GM15510 (cell line): ENCODE data around the gene RIC3.

Experiments
- POLR2A ChIP-seq: IDR thresholded peaks from 3 replicates; pipeline ENCODE4 v1.6.1; 2011; ENCODE audit warnings: borderline replicate concordance; ENCODE audit not compliant: insufficient read length; ENCODE audit errors: extremely low read depth

Gene RIC3

DNA sequence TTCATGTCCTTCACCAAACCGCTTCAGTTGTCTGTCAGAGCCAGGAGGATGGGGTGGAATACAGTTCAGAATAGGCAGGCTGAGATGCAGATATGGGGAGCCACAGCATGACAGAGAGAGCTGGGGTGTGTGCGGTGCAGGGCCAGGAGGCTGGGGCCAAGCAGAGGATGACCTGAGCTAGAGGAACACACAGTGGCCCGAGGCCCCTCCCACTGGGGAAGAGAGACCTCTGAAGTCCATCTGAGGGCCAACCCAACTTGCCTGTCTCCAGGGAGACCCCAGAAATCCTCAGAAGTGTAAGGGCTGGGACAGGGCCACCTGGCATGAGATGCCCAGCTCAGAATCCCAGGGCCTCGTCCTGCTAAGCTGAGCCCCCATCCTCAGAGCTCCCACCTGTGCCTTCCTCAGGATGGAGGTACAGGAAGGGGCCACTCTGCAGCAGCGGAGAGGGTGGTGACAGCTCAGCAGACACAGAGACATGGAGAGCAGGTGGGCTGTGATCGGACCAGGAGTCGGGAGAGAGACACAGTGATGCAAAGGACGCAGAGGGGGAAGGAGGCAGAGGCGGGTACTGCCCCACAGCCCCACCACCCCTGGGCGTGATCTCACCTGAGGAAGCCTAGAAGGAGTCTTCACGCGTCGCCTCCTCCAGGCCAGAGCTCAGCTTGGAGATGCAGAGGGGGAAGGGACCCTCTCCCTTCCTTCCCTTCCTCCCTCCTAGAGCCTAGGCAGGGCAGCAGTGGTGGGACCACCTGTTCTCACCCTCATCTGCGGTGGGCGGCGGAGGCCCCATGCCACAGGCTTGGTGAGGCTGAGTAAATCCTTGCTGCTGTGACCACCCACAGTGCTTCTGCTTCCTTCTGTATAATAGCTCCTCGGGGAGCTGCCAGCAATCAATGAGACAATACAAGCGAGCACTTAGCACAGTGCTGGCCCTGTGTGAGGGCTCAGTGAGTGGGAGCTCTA lies 96.9 kb downstream of the RIC3 start:
- TF ChIP-seq POLR2A, result no peak

DNA sequence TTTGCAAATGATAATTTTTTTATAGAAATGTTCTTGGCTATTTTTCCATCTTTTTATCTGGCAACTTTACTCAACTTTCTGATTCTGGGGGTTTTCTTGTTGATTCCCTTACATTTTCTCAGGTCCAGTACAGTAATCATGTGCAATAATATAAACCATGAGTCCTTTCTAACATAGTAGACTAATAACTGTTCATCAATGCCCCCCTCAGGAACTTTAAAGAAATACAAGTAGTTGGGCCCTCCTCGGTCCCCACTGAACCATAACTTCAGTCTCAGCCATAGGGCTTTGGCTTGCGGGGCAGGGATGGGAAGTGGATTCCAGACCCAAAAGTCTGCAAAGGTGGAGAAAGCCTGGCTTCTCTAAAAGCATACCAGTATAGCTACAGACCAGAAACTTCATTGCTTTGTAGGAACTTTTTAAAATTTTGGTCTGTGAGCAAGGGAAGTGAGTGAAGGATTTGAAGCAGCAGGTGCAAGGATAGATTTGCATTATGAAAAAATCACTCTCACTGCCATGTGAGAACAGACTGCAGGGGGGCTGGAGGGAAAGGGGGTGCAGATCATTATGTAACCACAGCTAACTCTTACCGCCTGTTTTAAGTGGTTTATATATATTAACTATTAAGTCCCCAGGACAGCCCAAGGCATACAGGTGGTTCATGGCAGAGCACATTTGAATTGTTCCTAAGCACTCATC lies 98.3 kb downstream of the RIC3 start:
- TF ChIP-seq POLR2A, result no peak

DNA sequence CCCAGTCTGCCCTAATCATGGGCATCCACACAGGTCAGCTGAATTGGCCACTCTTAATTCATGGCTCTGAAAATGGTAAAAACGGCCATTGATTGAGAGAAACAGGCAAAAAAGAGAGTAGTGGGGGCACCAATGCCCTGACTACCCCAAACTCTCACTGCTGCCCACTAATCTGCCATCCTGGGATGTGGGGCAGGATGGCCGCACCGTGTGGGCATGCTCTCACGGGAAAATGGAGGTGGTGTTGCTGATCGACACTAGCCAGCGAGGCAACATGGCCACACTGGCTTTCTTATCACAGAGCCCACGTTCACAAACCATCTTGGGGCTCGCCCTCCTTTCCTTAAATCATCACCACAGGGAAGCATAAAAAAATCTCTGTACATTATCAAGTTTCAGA lies 99.1 kb downstream of the RIC3 start:
- no peak for TF ChIP-seq POLR2A

DNA sequence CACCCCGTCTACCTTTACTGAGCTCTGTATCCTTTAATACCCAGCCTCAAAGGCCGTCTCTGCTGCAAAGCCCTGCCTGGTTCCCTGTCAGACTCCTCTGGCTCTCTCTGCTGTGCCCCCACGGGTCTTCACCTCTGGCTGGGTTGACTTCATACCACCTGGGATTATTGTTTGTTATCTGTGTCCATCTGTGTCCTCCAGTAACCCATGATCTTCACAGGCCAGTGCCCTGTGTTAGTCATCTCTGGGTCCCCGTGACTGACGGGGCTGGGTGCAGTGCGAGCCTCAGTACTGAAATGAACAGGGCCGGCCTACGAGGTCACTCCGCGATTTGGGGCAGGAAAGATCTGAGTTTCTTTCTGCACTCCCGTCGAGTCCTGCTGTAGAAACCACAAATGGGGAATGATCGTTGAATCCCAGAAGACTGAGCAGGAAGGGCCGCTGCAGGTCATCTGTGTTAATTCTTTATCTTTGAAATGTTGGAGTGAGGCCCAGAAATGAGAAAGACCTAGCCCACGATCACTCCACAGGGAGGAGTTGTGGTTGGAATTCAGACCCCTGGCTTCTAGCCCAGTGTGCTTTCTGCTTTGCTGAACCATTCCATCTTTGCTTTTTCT lies 100.1 kb downstream of the RIC3 start:
- TF ChIP-seq POLR2A, result no peak

DNA sequence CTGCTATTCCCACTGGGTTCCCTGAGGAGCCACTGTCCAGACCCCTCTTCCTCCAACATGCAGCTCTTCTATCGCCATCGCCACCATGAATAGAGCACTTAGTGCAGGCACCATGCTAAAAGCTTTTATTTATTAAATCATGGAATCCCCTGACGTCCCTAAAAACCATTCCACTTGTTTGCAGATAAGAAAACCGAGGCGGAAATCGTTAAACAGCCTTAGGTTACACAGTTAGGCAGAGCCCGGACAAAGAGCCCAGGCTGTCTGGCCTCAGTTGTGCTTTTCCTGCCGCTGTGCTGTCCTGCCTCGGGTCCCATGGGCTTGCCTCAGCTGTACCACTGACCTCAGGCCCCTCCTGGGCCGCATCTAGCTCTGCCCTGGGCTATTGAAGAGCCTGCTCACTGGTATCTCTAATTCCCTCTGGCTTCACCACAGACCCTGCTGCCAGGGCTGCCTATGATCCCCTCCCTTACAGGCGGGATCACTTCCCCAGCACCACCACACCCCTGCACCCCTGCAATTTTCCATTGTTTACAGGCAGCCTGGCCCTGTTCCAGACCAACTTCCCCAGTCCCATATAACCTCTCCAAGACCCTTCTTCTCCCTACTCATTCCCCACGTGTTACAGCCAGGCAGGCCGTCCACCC lies 100.8 kb downstream of the RIC3 start:
- no peak for TF ChIP-seq POLR2A

DNA sequence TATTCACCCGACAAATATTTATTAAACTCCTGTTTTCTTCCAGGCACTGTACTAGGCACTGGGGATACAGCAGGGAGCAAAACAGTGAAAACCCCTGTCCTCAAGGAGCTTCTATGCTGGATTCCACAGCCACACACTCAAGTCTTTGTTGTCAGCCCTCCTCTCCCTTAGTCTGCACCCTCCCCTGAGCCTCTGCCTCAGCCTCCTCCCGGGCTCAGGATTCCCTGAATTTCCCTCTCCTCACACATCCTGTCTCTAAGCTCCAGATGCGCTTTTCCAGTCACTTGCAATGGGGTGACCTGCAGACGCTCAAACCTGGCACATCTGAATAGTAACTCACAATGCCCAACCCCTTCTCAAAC lies 101.3 kb downstream of the RIC3 start:
- no peak for TF ChIP-seq POLR2A

DNA sequence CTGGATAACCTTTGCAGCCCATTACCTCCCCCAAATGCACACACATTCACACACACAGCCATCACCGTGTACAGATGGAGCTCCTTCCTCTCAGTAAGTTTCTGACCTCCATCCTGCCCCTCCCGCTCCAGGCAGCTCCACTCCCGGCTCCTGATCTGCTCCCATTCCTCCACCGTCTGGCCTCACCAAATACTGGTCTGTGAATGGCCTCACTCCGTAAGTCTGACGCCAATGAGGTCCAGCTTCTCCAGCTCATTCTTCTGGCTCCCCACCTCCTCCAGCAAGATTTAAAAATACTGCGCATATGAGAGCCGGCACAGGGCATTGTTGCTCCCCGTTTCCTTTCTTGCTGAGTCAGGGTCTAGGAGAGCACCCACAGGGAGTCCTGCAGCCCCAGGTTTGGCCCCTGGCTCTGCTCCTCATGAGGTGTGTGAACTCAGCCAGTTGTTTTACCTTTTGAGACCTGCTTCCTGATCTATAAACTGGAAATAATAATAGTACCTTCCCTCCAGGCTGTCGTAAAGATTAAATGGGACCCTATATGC lies 101.8 kb downstream of the RIC3 start:
- TF ChIP-seq POLR2A, result no peak

DNA sequence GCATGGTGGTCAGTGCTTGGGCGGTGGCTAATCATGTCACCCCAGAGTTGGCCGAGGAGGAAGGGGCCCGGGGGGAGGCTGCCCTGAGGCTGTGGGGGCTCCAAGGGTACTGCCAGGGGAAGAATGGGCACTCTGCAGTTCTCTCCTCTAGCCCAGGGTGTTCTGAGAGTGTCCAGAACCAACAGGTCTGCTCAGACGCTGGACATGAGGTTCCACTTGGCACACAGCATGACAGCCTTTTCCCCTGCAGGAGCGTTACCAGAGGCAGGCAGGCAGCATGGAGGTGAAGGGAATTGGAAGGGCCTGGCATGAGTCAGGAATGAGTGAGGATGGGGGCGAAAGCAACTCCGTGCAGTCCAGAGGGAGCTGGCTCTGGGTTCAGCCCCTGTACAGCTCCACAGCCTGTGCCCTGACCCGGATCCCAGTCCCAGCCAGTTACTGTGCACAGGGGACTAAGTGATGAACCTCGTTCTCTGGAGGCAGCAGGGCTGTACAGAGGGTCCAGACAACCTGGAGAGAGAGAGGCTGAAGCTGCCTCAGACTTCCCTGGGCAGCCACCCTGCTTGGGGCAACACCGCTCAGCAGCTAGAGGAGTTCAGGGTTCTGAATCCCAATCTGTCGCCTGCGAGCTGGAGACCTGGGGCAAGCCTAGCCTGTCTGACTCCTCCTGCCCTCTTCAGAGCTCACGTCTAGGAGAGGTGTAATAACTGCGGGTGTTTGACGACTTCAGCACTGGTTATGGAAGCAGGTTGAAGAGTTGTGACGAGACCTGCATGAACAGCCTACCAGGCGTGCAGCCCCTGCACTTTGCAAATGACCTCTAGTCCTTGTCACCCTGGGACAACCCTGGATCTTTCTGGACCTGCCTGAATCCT lies 102.6 kb downstream of the RIC3 start:
- no peak for TF ChIP-seq POLR2A

DNA sequence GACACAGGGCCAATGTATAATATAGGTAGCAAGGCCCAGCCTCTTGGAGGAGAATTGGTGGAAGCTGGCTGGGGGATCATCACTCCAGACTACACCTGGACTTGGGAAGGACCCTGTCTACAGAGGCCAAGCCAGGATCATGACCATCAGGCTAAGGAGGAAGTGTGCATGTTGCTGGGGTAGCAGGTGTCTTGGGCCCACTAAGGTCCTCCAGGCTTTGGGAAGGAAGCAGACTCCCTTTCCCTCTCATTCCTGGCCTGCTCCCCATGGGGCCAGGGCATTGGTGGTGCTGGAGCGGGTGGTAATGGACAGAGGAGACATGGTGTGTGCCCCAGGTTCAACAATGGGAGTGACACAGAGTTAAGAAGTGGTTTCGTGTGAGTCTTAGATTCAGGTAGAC lies 103.8 kb downstream of the RIC3 start:
- TF ChIP-seq POLR2A, result no peak

DNA sequence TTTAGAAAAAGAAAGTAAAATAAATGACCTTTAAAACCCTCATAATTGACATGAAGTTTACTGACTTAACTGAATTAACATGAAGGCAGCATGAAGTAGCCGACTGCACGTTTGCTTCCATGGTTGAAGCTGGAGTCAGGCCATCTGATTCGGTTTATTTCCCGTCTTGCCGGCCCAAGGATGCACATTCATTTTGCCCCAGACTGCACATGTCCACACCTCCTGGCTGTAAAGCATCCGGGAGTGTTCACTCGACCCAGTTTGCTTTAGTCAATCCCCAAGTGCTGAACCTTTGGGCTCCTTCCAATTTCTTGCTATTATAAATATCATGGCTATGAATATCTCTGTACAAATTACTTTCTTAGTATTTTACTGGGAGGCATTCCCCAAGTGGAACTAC lies 105.5 kb downstream of the RIC3 start:
- no peak for TF ChIP-seq POLR2A

DNA sequence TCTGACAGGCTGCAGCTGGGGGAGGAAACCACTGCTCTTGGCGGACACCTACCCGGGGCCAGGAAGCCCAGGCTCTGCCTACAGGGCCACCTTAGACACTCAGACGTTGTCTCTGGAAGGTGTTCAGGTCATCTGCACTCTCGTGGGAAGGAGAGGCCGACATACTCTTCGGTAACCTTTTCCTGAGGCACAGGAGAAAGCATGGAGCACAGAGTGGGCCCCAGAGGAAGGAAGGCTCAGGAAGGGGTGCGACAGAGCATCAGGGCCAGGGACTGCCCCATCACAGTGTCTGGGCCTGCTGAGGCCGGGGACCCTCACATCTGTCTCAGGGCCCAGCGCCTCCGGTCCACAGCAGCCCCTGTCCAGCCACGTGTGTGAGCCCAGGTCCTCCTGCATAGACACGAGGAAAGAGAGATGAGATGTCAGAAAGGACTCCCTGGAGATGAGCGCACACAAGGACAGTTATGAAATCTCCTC lies 106.0 kb downstream of the RIC3 start:
- no peak for TF ChIP-seq POLR2A

DNA sequence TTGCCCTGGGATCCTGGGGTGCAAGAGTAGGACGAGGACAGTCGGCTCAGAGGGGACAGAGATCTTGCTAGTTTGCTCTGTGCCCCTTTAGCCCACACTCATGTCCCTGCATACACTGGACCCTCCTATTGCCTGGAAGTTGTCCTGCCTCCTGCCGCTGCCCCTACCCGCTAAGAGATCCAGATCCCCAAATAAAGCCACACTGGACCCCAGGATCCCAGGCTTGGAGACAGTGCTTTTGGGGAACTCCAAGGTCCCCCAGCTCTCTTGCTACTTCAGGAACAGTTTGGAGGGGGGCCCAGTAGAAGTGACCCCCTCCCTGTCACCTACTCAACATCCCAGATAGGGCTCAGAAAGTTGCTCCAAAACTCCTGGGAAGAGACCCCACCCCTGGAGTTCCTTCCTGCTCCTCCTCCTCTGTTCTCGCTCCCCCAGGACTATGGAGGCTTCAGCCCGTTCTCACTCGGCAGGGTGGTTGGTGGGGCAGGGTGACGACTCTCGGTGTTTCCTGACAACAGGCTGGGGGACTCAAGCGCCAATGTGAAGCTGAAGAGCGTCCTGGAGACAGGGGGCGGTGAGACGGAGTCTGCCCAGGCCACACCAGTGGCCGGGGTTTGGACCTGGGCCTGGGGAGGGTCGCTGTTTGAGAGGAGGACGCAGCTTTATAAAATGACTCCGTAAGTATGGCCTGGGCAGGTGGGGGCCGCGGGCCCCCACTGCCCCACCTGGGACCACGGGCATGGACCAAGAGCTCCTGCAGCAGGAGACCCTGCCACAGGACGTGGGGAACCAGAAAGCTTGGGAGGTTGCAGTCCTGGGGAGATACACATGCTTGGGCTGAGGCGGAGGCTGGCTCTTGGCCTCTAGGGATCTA lies 107.0 kb downstream of the RIC3 start:
- TF ChIP-seq POLR2A, result no peak
